GM04504 (cell line): ENCODE data around the gene MCRIP2.

Source experiments
- DNase-seq: peaks from one replicate; pipeline ENCODE4 v3.0.0-alpha.2; 2012; ENCODE audit warnings: low read depth

The MCRIP2 gene

GRCh38 chr16:670485-671352 is 29.1 kb downstream of the MCRIP2 start:
- no peak for DNase-seq

DNA sequence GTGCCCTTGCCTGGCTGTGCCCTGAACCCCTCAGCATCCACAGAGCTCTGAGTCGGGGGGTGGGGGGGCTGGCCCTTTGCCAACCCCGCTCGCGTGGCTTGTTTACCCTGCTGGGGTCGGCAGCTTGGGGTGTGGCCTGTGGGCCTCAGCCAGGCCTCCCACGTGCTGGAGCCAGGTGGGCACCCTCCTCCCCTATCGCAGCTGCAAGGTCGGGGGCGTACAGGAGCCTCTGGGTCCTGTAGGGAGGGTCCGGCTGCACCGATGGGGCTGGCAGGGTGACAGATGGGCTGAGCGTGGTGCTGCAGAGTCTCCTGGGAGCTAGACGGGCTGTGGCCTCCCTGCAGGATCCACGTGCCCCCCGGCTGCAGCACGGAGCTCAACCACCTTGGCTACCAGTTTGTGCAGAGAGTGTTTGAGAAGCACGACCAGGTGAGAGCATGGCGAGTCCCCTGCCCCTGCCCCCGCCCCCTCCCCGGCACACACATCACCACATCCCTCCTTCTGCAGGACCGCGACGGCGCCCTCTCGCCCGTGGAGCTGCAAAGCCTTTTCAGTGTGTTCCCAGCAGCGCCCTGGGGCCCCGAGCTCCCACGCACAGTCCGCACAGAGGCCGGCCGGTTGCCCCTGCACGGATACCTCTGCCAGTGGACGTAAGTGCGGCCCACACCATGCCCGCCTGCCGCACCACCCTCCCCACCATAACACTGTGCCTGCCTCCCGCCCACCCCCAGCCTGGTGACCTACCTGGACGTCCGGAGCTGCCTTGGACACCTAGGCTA is 29.9 kb downstream of the MCRIP2 start:
- no peak for DNase-seq

GRCh38 chr16:672371-672770 is 30.7 kb downstream of the MCRIP2 start:
- no peak for DNase-seq

GRCh38 chr16:672851-673250 is 31.2 kb downstream of the MCRIP2 start:
- no peak for DNase-seq

GRCh38 chr16:673399-673991 is 31.9 kb downstream of the MCRIP2 start:
- DNase-seq = no peak

DNA sequence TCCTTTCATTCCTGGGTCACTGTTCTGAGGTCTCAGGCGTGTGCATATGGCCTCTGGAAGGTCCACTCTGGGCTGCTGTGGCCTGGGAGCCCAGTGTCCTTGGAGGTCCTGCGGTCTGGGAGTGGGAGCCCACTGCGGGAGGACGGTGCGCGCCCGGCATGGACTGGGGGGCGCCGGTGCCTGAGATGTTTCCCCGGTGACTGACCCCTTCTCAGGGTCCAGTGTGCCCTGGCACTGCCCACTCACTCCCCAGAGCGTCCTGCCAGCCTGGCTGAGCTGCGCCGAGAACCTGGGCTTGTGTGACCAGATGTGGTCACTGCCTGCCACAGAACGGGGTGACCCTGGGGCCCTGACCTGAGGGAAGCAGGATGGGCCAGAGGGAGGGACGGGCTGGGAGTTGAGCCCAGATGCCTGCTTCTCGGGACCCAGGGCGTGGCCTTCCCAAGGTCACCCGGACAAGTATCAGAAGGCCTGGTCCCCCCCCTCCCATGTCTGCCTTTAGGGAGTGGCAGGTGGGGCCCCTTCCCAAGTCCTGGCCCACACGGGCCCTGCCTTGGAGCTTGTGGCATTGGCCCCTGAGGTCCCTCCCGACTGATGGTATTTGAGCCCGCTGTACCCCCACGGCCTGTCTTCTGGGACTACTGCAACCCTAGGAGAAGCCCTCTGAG is 32.7 kb downstream of the MCRIP2 start:
- no peak for DNase-seq

GRCh38 chr16:674968-675883 is 33.6 kb downstream of the MCRIP2 start, which contains the start of gene RHBDL1:
Gene RHBDL1 (plus strand): TSS chr16:675671. CDS start chr16:675791, 120 bp downstream.
- no peak for DNase-seq

- no peak for DNase-seq
Measured at GRCh38 chr16:675884-676564, 34.4 kb downstream of the MCRIP2 start.

- no peak for DNase-seq
Measured at GRCh38 chr16:676565-676902, 34.9 kb downstream of the MCRIP2 start.

- no peak for DNase-seq
Measured at GRCh38 chr16:676913-677312, 35.3 kb downstream of the MCRIP2 start.

- no peak for DNase-seq
Measured at GRCh38 chr16:677316-678190, 35.9 kb downstream of the MCRIP2 start.

DNA sequence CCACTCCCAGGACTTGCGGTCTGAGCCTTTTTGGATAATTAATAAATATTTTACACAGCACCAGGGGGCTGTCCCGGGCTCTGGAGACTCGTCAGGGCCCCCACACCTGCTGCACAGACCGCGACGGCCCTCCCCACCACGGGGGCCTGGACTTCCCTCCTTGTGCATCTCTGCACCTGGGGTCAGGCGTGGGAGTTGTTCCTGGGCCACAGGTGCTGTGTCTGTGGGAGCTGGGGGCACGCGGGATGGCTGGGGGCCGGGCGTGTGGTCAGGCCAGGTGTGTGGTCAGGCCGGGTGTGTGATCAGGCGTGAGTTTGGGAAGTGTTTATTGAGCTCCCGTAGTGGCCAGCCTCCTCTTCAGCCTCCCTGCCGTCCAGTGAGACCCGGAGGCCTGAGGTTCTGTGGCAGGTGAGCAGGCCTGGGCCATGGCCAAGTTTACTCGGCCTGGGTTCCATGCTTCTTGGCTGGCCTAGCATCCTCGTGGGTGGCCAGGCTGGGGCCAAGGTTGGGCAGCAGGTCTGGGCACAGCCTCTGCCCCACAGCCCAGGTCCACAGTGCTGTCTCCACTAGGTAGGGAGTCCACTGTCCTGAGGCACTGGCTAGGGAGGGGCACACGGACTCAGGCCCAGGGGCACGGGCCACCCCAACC is 36.7 kb downstream of the MCRIP2 start:
- no peak for DNase-seq

- no peak for DNase-seq
Measured at GRCh38 chr16:678858-679813, 37.5 kb downstream of the MCRIP2 start.

- DNase-seq = peak; percentile 70
Measured at GRCh38 chr16:679814-680624, 38.4 kb downstream of the MCRIP2 start, which contains the start of gene STUB1. Gene STUB1 (plus strand): TSS chr16:680410. CDS start chr16:680526, 116 bp downstream.

DNA sequence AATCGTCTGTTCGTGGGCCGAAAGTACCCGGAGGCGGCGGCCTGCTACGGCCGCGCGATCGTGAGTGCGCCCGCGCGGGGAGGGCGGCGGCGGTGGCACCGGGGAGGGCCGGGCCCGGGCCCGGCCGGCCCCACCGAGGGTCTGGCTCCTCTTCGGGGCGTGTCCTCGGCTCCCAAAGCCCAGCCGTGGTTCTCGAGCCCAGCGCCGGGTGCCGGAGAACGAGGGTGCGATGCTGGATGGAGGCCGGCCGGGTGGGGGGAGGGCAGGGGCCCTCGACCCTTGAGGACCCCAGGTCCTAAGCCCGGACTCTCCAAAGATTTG is 39.0 kb downstream of the MCRIP2 start:
- no peak for DNase-seq

- DNase-seq = no peak
Measured at GRCh38 chr16:680967-681745, 39.5 kb downstream of the MCRIP2 start.
